WTC11 (cell line): Measurements from ENCODE around the gene GRIN2A.

Experiments used
- ATF6 ChIP-seq: sonication (generic); formaldehyde crosslinking; IDR thresholded peaks from 2 replicates; pipeline ENCODE4 v1.8.1; 2023; ENCODE audit warnings: mild to moderate bottlenecking, missing genetic modification reagents
- CTCF ChIP-seq: fragments of 200-600 bp; IDR thresholded peaks from 2 replicates; pipeline ENCODE4 v1.8.0; 2022; ENCODE audit warnings: antibody characterized with exemption
- E2F4 ChIP-seq: sonication (generic); formaldehyde crosslinking; IDR thresholded peaks from 2 replicates; pipeline ENCODE4 v1.8.1; 2022; ENCODE audit warnings: low read depth, mild to moderate bottlenecking, moderate library complexity, missing genetic modification reagents, borderline replicate concordance
- FOXK1 ChIP-seq: sonication (generic); formaldehyde crosslinking; IDR thresholded peaks from 2 replicates; pipeline ENCODE4 v1.8.0; 2022; ENCODE audit warnings: mild to moderate bottlenecking, moderate library complexity, missing genetic modification reagents
- GABPB1 ChIP-seq: sonication (generic); formaldehyde crosslinking; IDR thresholded peaks from 2 replicates; pipeline ENCODE4 v1.8.1; 2023; ENCODE audit warnings: mild to moderate bottlenecking, missing genetic modification reagents
- NR2C2 ChIP-seq: sonication (generic); formaldehyde crosslinking; IDR thresholded peaks from 2 replicates; pipeline ENCODE4 v1.8.0; 2022; ENCODE audit warnings: mild to moderate bottlenecking, missing genetic modification reagents
- NR3C1 ChIP-seq: sonication (generic); formaldehyde crosslinking; conservative IDR thresholded peaks from 2 replicates; pipeline ENCODE4 v1.8.1; 2023; ENCODE audit warnings: low read depth, mild to moderate bottlenecking, missing genetic modification reagents
- SP1 ChIP-seq: sonication (generic); formaldehyde crosslinking; conservative IDR thresholded peaks from 2 replicates; pipeline ENCODE4 v1.8.1; 2022; ENCODE audit warnings: missing genetic modification reagents
- STAT6 ChIP-seq: sonication (generic); formaldehyde crosslinking; conservative IDR thresholded peaks from 2 replicates; pipeline ENCODE4 v1.8.1; 2023; ENCODE audit warnings: mild to moderate bottlenecking, low read depth, missing genetic modification reagents, moderate library complexity
- USF2 ChIP-seq: sonication (generic); formaldehyde crosslinking; IDR thresholded peaks from 2 replicates; pipeline ENCODE4 v1.8.1; 2023; ENCODE audit warnings: mild to moderate bottlenecking, missing genetic modification reagents, moderate library complexity
- ZNF425 ChIP-seq: fragments of 250-450 bp; sonication (Bioruptor Pico); conservative IDR thresholded peaks from 2 replicates; pipeline ENCODE4 v1.9.0; 2021; ENCODE audit warnings: mild to moderate bottlenecking

GRCh38 chr16:9852003-9852402 lies 330.2 kb downstream of the GRIN2A start:
- TF ChIP-seq ATF6 (CRISPR knock-in tag) (no peak), CTCF (no peak), SP1 (no peak), USF2 (no peak), GABPB1 (CRISPR knock-in tag) (no peak), NR2C2 (CRISPR knock-in tag) (no peak), ZNF425 (CRISPR knock-in tag) (no peak), NR3C1 (CRISPR knock-in tag) (no peak), STAT6 (CRISPR knock-in tag) (no peak), E2F4 (CRISPR knock-in tag) (no peak), FOXK1 (CRISPR knock-in tag) (no peak)
